H1 (cell line): ENCODE results near the gene KCNB1. TPM values are rescaled to one million over a fixed set of nuclear protein-coding genes. Genes with fewer than 3 reads are reported as not detected.

Source experiments
- CTCF ChIA-PET: fragments of 300-600 bp; sonication (Branson Sonifier 250); formaldehyde crosslinking; loops from one replicate; lab custom pipeline; 2021; ENCODE audit not compliant: partially characterized antibody; lab: Charles Lee
- POLR2A ChIA-PET: fragments of 300-600 bp; sonication (Branson Sonifier 250); formaldehyde crosslinking; loops from one replicate; lab custom pipeline; 2021; ENCODE audit warnings: inconsistent platforms; ENCODE audit not compliant: partially characterized antibody; lab: Charles Lee
- DNase-seq, 2 experiments: peaks; one replicate each; pipeline versions ENCODE4 v3.0.0 to v3.0.0-alpha.2; 2010 to 2022; ENCODE audit warnings: low spot score in 2 of 2, low read depth in 1 of 2, mixed read lengths in 1 of 2
- FAIRE-seq: peaks from 2 replicates; lab custom pipeline; 2011; peaks lifted over from hg19 to GRCh38; lab: Jason Lieb, UNC
- H2AFZ ChIP-seq: 2 replicates; pipeline ENCODE4 v1.8.1; 2012; ENCODE audit warnings: low read length, inconsistent platforms
- H2AK5ac ChIP-seq: 2 replicates; pipeline ENCODE4 v1.6.1; 2013; ENCODE audit warnings: low read depth, low read length
- H2BK120ac ChIP-seq: replicated peaks from 2 replicates; pipeline ENCODE3; 2013; ENCODE audit warnings: low read depth, low read length, inconsistent platforms
- H2BK12ac ChIP-seq: 2 replicates; pipeline ENCODE4 v1.6.1; 2013; ENCODE audit warnings: low read depth, low read length
- H2BK15ac ChIP-seq: 2 replicates; pipeline ENCODE4 v1.6.1; 2013; ENCODE audit warnings: low read length
- H2BK20ac ChIP-seq: 2 replicates; pipeline ENCODE4 v1.6.1; 2013; ENCODE audit warnings: low read length
- H2BK5ac ChIP-seq: 2 replicates; pipeline ENCODE4 v1.6.1; 2013; ENCODE audit warnings: low read depth, low read length
- H3K14ac ChIP-seq: 2 replicates; pipeline ENCODE4 v1.6.1; 2013; ENCODE audit warnings: inconsistent platforms; ENCODE audit not compliant: insufficient read length
- H3K18ac ChIP-seq: 2 replicates; pipeline ENCODE4 v1.6.1; 2013; ENCODE audit warnings: low read length; ENCODE audit errors: extremely low read depth
- H3K23ac ChIP-seq: 2 replicates; pipeline ENCODE4 v1.6.1; 2013; ENCODE audit warnings: inconsistent platforms; ENCODE audit not compliant: insufficient read length
- H3K23me2 ChIP-seq: 2 replicates; pipeline ENCODE4 v1.6.1; 2013; ENCODE audit warnings: low read depth, low read length
- H3K27ac ChIP-seq: 2 replicates; pipeline ENCODE4 v1.6.1; 2011; ENCODE audit warnings: low read depth, low read length, inconsistent platforms
- H3K27me3 ChIP-seq, 4 experiments: replicated peaks in 1 of 4; 1 replicate in 1 of 4; 2 replicates in 3 of 4; pipeline versions ENCODE4 v1.6.1 to v1.8.1; 2011 to 2013; ENCODE audit warnings: low read length in 3 of 4, mild to moderate bottlenecking in 3 of 4, inconsistent platforms in 2 of 4, mixed read lengths in 2 of 4, moderate library complexity in 1 of 4; ENCODE audit not compliant: control insufficient read depth in 3 of 4, insufficient read depth in 3 of 4; ENCODE audit errors: extremely low read depth in 1 of 4
- H3K36me3 ChIP-seq, 4 experiments: 2 replicates each; pipeline versions ENCODE4 v1.6.1 to v1.8.1; 2011 to 2013; ENCODE audit warnings: mild to moderate bottlenecking in 4 of 4, low read length in 3 of 4, moderate library complexity in 2 of 4, control low read depth in 1 of 4, inconsistent platforms in 1 of 4; ENCODE audit not compliant: insufficient read depth in 4 of 4, control insufficient read depth in 2 of 4
- H3K4ac ChIP-seq: replicated peaks from 2 replicates; pipeline ENCODE3; 2013; ENCODE audit warnings: low read length, low read depth, mixed read lengths, inconsistent platforms; ENCODE audit not compliant: insufficient read length
- H3K4me1 ChIP-seq, 4 experiments: replicated peaks in 1 of 4; 1 replicate in 1 of 4; 2 replicates in 3 of 4; pipeline versions ENCODE4 v1.6.1 to v1.8.1; 2011 to 2013; ENCODE audit warnings: low read length in 3 of 4, inconsistent platforms in 2 of 4, mixed read lengths in 1 of 4; ENCODE audit not compliant: insufficient read depth in 4 of 4, control insufficient read depth in 3 of 4
- H3K4me2 ChIP-seq, 2 experiments: 2 replicates each; pipeline versions ENCODE4 v1.6.1 to v1.8.1; 2011 to 2013; ENCODE audit warnings: low read depth in 2 of 2, low read length in 2 of 2, control low read depth in 1 of 2, inconsistent platforms in 1 of 2, mild to moderate bottlenecking in 1 of 2; ENCODE audit not compliant: insufficient read depth in 1 of 2
- H3K4me3 ChIP-seq, 4 experiments: fragments of 200-600, 300-600 bp in 1 of 4; sonication (generic), shearing (Covaris generic), sonication (Bioruptor Twin) in 1 of 4; 2 replicates each; pipeline versions ENCODE4 v1.5.1 to v1.8.1; 2011 to 2016; ENCODE audit warnings: low read length in 4 of 4, low read depth in 3 of 4, control low read depth in 2 of 4, inconsistent platforms in 2 of 4, mild to moderate bottlenecking in 2 of 4, mixed read lengths in 1 of 4, moderate library complexity in 1 of 4; ENCODE audit not compliant: insufficient read depth in 2 of 4; ENCODE audit errors: extremely low read depth in 1 of 4
- H3K56ac ChIP-seq: replicated peaks from 2 replicates; pipeline ENCODE3; 2013; ENCODE audit warnings: low read depth, mild to moderate bottlenecking, mixed read lengths, low read length, inconsistent platforms; ENCODE audit not compliant: insufficient read length
- H3K79me1 ChIP-seq: 2 replicates; pipeline ENCODE4 v1.6.1; 2013; ENCODE audit warnings: low read depth, low read length, control low read depth
- H3K79me2 ChIP-seq, 2 experiments: 2 replicates each; pipeline versions ENCODE4 v1.6.1 to v1.8.1; 2012 to 2013; ENCODE audit warnings: low read length in 2 of 2, mild to moderate bottlenecking in 2 of 2, inconsistent platforms in 1 of 2; ENCODE audit not compliant: insufficient read depth in 2 of 2, control insufficient read depth in 1 of 2
- H3K9ac ChIP-seq, 4 experiments: replicated peaks in 1 of 4; 1 replicate in 1 of 4; 2 replicates in 3 of 4; pipeline versions ENCODE4 v1.6.1 to v1.8.1; 2011 to 2013; ENCODE audit warnings: low read depth in 3 of 4, low read length in 3 of 4, control low read depth in 2 of 4, mild to moderate bottlenecking in 2 of 4, moderate library complexity in 2 of 4, inconsistent platforms in 1 of 4; ENCODE audit errors: extremely low read depth in 1 of 4
- H3K9me3 ChIP-seq, 2 experiments: 2 replicates each; pipeline versions ENCODE4 v1.6.1 to v1.8.1; 2012 to 2013; ENCODE audit warnings: mild to moderate bottlenecking in 2 of 2, moderate library complexity in 2 of 2, control low read depth in 1 of 2, inconsistent platforms in 1 of 2, low read depth in 1 of 2, low read length in 1 of 2, mixed read lengths in 1 of 2; ENCODE audit not compliant: insufficient read depth in 2 of 2
- H4K20me1 ChIP-seq, 2 experiments: replicated peaks in 1 of 2; 2 replicates each; pipeline versions ENCODE3 to v1.8.1; 2011 to 2013; ENCODE audit warnings: inconsistent platforms in 2 of 2, low read length in 2 of 2, mild to moderate bottlenecking in 1 of 2; ENCODE audit not compliant: insufficient read depth in 2 of 2, control insufficient read depth in 1 of 2
- H4K5ac ChIP-seq: 2 replicates; pipeline ENCODE4 v1.6.1; 2013; ENCODE audit warnings: low read length, low read depth, mixed read lengths, inconsistent platforms; ENCODE audit not compliant: insufficient read length
- H4K8ac ChIP-seq: 2 replicates; pipeline ENCODE4 v1.8.0; 2013; ENCODE audit warnings: mild to moderate bottlenecking, moderate library complexity, low read length, inconsistent platforms; ENCODE audit not compliant: insufficient read depth; ENCODE audit errors: extremely low read depth
- H4K91ac ChIP-seq: replicated peaks from 2 replicates; pipeline ENCODE3; 2013; ENCODE audit warnings: low read length, mixed read lengths, inconsistent platforms; ENCODE audit not compliant: insufficient read length
- JUND ChIP-seq: IDR thresholded peaks from 2 replicates; pipeline ENCODE4 v1.6.1; 2011; ENCODE audit warnings: mild to moderate bottlenecking, improper control_type of control experiment, low read length
- KDM5A ChIP-seq: fragments of 200-600 bp; IDR thresholded peaks from 2 replicates; pipeline ENCODE4 v1.7.1; 2012; ENCODE audit warnings: mild to moderate bottlenecking, low read length, inconsistent platforms, mixed read lengths
- MAFK ChIP-seq: IDR thresholded peaks from 2 replicates; pipeline ENCODE4 v1.6.1; 2012; ENCODE audit warnings: low read depth, mild to moderate bottlenecking, improper control_type of control experiment, low read length
- RNF2 ChIP-seq: fragments of 200-900, 300-1000 bp; sonication (generic); IDR thresholded peaks from 2 replicates; pipeline ENCODE4 v1.7.1; 2016; ENCODE audit warnings: borderline replicate concordance, low read depth, mild to moderate bottlenecking, antibody characterized with exemption, low read length; ENCODE audit not compliant: poor library complexity, severe bottlenecking; ENCODE audit errors: missing control alignments
- ZNF274 ChIP-seq: IDR thresholded peaks from 2 replicates; pipeline ENCODE4 v1.7.0; 2012; ENCODE audit warnings: low read length, borderline replicate concordance; ENCODE audit errors: extremely low read depth
- WGBS, 2 experiments: shearing (Covaris generic) in 1 of 2; methylation state at CpG; one replicate each; pipeline versions ENCODE4 v1.1.6 to v1.1.7; 2013 to 2015; ENCODE audit warnings: low lambda C conversion rate in 2 of 2, mixed read lengths in 2 of 2, inconsistent platforms in 1 of 2, low coverage in 1 of 2, missing lambda C conversion rate in 1 of 2; ENCODE audit not compliant: insufficient replicate concordance in 2 of 2, insufficient coverage in 1 of 2, insufficient read length in 1 of 2; ENCODE audit errors: extremely low coverage in 1 of 2, missing lambda C conversion rate in 1 of 2; 5-methylcytosine and 5-hydroxymethylcytosine counted together
- polyA plus RNA-seq, 7 experiments: library from polyadenylated mRNA; depleted of rRNA in 3 of 7; stranded (reverse) in 5 of 7; unstranded in 2 of 7; fragments of >200 nt in 5 of 7; fragments of 200-250 nt in 2 of 7; gene quantifications; 1 replicate in 5 of 7; 2 replicates in 1 of 7; 4 replicates in 1 of 7; pipeline versions ENCODE4 v1.2.1 to v1.2.3, GENCODE V29; 2011 to 2013; ENCODE audit warnings: missing spikeins in 2 of 7, mixed read lengths in 2 of 7
- total RNA-seq: library from RNA; stranded (reverse); fragmentation: NEBNext Ultra II Directional; extraction: Animal tissue kit (Norgen Biotek cat#: 25700); gene quantifications from 2 replicates; pipeline ENCODE4 v1.2.1, GENCODE V29; 2021

Gene KCNB1
- total and polyA plus RNA-seq, 2 of the 8 experiments (the other 6 are each of a cell fraction or from before 2014, with no cell fraction given) = 0.58 to 0.67 TPM

DNA sequence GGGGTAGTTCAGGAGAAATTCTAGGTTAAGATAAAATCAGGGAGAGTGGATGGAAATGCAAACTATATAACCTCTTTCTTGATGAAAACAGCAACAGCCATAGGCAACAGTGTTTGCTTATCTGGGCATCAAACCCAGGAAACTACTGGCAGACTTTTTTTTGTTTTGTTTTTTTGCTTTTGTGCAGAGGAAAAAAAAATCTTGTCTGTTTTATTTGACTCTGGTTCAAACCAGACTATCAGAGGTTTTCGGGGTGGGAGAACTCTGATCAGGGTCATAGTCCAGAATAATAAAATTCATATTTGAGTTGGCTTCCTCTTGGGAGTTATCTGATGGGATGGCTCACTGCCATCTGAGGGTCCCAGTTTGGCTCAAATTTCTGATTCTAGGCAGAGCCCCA is 115.8 kb downstream of the KCNB1 start:
- Histone ChIP-seq H3K4me1 (no peaks in the 10 kb centered on the region; a peak in 1 of 7 replicates), H3K56ac (no peak overlapping the region), H3K27ac (no peak overlapping the region), H4K20me1 (no peaks in the 10 kb centered on the region), H3K23me2 (no peaks in the 10 kb centered on the region; the same call in 1 of the 2 replicates), H3K9me3 (no peaks in the 10 kb centered on the region), H3K36me3 (no peaks in the 10 kb centered on the region), H3K18ac (no peak overlapping the region), H2AFZ (no peak overlapping the region), H3K79me2 (no peaks in the 10 kb centered on the region), H3K23ac (no peak overlapping the region), H3K14ac (no peak overlapping the region), H2BK20ac (no peak overlapping the region), H3K4me3 (no peak overlapping the region), H3K79me1 (no peaks in the 10 kb centered on the region), H3K4me2 (no peak overlapping the region), H2BK12ac (no peak overlapping the region), H2AK5ac (no peak overlapping the region), H3K27me3 (0 out of 7 replicates have a peak, but pooled peaks cover 0 to 1% (median 0%) of the 10 kb centered on the region in 4 experiments), H2BK120ac (no peak overlapping the region), H4K91ac (no peak overlapping the region), H4K5ac (no peak overlapping the region), H2BK15ac (no peak overlapping the region), H3K9ac (no peak overlapping the region), H2BK5ac (no peak overlapping the region), H3K4ac (no peak overlapping the region), H4K8ac (no peak overlapping the region)
- no peak for FAIRE-seq
- CTCF ChIA-PET = interaction anchor here (1.1 to 6.7 kb wide), 7 partner anchors 9 to 46 kb away, joined by 3 to 33 read pairs (median 4); no protein-coding TSS in a partner anchor
- TF ChIP-seq MAFK = no peak
- no peak for TF ChIP-seq JUND
- TF ChIP-seq RNF2 = no peak
- no peak for TF ChIP-seq ZNF274
- TF ChIP-seq KDM5A = no peak
- 93% methylated on average over 1 of the region's 1 CpG; no CpG with 5 or more reads in 1 of the 2 experiments for WGBS, 2 experiments
- POLR2A ChIA-PET = interaction anchor here (1.1 to 1.4 kb wide), 2 partner anchors 11 to 74 kb away, joined by 3 read pairs; no protein-coding TSS in a partner anchor
- DNase-seq = no peak
